ENCODE results near the gene LONRF2. TPM values are rescaled to one million over a fixed set of nuclear protein-coding genes. Genes with fewer than 3 reads are reported as not detected.
"Not testable (repeated sequence)": the region's sequence is repeated elsewhere in the genome, so short reads cannot be mapped to it uniquely, and the experiment has no call there.

Gene LONRF2
- total RNA-seq, 1 donor from 2014 or later: 19.0 TPM

DNA sequence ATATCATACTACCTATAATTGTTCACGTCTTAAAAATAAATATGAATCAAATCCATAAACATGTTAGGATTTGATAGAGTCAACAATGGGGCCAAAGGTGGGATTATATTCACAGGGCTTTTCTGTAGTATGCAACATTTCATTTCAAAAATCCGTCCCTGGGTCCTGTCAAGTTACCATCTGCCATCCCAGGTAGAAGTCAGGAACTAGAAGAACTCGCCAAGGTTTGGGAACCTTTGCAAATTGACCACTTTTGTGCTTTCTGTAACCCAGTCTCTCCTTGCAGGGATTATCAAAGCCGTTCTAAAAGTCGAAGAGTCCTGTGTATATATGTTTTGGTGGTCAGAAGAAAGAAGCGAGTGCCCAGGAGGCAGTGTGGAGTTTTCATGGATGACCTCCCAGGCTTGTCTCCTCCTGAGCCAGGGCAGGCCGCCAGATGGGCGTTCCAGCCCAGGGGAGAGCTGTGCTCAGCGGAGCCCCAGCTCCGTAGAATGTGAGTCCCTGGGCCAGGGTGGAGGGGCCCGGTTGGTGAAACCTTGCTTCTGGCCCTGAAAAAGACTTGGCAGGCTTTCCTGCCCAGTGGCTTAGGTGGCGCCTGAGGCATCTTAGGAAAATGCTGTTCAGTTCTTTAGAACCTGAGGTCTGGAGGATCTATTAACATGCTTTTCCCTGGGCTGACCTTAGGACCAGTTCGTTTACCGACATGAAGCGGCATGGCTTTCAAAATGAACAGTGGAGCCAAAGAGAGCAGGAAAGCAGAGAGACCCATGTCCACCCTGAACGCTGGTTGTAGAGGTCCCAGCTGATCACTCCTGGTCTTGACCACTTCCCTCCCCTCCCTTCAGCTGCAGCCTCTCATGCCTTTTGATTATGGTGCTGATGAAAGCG lies 69.2 kb downstream of the LONRF2 start:
- Histone ChIP-seq H3K27me3 (ENCODE audit: low read depth) (peaks cover 6% of the 10 kb centered on the region), H3K4me1 (peaks cover 4% of the 10 kb centered on the region), H3K9me3 (replicated peaks) (no peaks in the 10 kb centered on the region), H3K27ac (replicated peaks) (no peak overlapping the region), H3K36me3 (no peaks in the 10 kb centered on the region), H3K4me3 (no peak overlapping the region)
- intact Hi-C loops (cut with micrococcal nuclease): no loop called here
- peak; percentile 31 for DNase-seq
- TF ChIP-seq, protein P1, sequence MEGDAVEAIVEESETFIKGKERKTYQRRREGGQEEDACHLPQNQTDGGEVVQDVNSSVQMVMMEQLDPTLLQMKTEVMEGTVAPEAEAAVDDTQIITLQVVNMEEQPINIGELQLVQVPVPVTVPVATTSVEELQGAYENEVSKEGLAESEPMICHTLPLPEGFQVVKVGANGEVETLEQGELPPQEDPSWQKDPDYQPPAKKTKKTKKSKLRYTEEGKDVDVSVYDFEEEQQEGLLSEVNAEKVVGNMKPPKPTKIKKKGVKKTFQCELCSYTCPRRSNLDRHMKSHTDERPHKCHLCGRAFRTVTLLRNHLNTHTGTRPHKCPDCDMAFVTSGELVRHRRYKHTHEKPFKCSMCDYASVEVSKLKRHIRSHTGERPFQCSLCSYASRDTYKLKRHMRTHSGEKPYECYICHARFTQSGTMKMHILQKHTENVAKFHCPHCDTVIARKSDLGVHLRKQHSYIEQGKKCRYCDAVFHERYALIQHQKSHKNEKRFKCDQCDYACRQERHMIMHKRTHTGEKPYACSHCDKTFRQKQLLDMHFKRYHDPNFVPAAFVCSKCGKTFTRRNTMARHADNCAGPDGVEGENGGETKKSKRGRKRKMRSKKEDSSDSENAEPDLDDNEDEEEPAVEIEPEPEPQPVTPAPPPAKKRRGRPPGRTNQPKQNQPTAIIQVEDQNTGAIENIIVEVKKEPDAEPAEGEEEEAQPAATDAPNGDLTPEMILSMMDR (IDR thresholded peaks at IDR 0.05; ENCODE audit: borderline replicate concordance): no peak

DNA sequence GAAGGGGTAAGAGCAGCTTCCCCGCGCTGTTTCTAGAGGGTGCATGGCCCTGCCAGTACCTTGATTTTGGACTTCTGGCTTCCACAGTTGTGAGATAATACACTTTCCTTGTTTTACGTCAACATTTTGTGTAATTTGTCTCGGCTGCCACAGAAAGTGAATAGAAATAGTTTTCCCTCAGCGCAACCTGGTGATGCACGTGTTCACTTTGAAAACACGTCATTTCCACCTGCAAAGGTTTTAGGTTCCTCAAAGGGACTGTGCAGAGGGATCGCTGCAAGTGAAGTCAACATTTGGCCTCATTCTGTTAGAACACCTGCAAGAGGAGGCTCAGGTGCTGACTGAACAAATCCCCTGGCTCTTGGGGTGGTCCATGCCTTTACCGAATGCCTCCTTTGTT lies 71.7 kb downstream of the LONRF2 start:
- Histone ChIP-seq H3K9me3 (replicated peaks) (no peaks in the 10 kb centered on the region), H3K27me3 (ENCODE audit: low read depth) (peaks cover 7% of the 10 kb centered on the region), H3K4me3 (no peak overlapping the region), H3K36me3 (no peaks in the 10 kb centered on the region), H3K27ac (replicated peaks) (no peak overlapping the region), H3K4me1 (no peaks in the 10 kb centered on the region)
- TF ChIP-seq, protein P1 (IDR thresholded peaks at IDR 0.05; ENCODE audit: borderline replicate concordance): no peak
- DNase-seq: no peak
- intact Hi-C loops (cut with micrococcal nuclease): no loop called here

DNA sequence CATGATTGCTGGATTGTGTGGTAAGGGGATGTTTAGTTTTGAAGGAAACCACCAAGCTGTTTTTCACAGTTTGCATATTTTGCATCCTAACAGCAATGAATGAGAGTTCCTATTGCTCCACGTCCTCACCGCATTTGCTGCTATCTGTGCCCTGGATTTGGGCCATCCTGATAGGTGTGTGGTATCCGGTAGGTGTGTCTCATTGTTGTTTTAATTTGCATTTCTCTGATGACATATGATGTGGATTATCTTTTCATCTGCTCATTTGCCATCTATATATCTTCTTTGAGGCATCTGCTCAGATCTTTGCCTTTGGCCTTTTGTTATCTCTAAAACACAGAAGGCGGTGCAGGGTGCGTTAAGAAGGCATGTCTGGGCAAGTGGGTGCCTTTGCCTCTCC lies 73.3 kb downstream of the LONRF2 start:
- Histone ChIP-seq H3K4me3 (no peak overlapping the region), H3K36me3 (no peaks in the 10 kb centered on the region), H3K27ac (replicated peaks) (no peak overlapping the region), H3K9me3 (replicated peaks) (no peaks in the 10 kb centered on the region), H3K27me3 (ENCODE audit: low read depth) (peaks cover 7% of the 10 kb centered on the region), H3K4me1 (no peaks in the 10 kb centered on the region)
- no peak for DNase-seq
- TF ChIP-seq, protein P1 (IDR thresholded peaks at IDR 0.05; ENCODE audit: borderline replicate concordance): no peak
- intact Hi-C loops (cut with micrococcal nuclease): loop anchor here (10.0 kb wide), 2 partner anchors 74 to 684 kb away; no protein-coding TSS in a partner anchor

DNA sequence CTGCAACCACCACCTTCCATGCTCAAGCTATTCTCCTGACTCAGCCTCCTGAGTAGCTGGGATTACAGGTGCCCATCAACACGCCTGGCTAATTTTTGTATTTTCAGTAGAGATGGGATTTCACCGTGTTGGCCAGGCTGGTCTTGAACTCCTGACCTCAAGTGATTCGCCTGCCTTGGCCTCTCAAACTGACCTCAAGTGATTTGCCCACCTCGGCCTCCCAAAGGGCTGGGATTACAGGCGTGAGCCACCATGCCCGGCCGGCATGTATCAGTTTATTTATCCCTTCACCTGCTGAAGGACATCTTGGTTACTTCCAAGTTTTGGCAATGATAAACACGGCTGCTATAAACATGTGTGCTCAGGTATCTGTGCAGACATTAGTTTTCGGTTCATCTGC lies 73.7 kb downstream of the LONRF2 start:
- not testable (repeated sequence) for H3K27me3 ChIP-seq (ENCODE audit: low read depth); DNase-seq; H3K9me3 ChIP-seq (replicated peaks); H3K4me3 ChIP-seq; H3K36me3 ChIP-seq; H3K4me1 ChIP-seq; H3K27ac ChIP-seq (replicated peaks)
- intact Hi-C loops (cut with micrococcal nuclease): loop anchor here (10.0 kb wide), 2 partner anchors 74 to 684 kb away; no protein-coding TSS in a partner anchor

DNA sequence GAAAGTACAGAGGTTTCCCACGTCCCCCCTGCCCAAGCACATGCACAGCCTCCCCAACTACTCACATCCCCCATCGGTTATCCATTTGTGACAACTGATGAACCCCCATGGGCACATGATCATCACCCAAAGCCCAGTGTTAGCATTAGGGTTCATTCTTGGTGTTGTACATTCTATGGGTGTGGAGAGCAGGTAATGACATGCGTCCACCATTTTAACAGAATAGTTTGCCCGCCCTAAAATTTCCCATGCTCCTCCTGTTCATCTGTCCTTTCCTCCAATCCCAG lies 74.3 kb downstream of the LONRF2 start:
- H3K27ac ChIP-seq (replicated peaks): no peak overlapping the region
- H3K9me3 ChIP-seq (replicated peaks): no peaks in the 10 kb centered on the region
- peaks cover 7% of the 10 kb centered on the region for H3K27me3 ChIP-seq (ENCODE audit: low read depth)
- TF ChIP-seq, protein P1 (IDR thresholded peaks at IDR 0.05; ENCODE audit: borderline replicate concordance): no peak
- no peaks in the 10 kb centered on the region for H3K36me3 ChIP-seq
- DNase-seq: no peak
- intact Hi-C loops (cut with micrococcal nuclease): loop anchor here (10.0 kb wide), 2 partner anchors 73 to 683 kb away; no protein-coding TSS in a partner anchor
- H3K4me3 ChIP-seq: no peak overlapping the region
- no peaks in the 10 kb centered on the region for H3K4me1 ChIP-seq
